C4-2B (cell line): ENCODE measurements around the gene ASAP2.
"Not testable (repeated sequence)": the region's sequence is repeated elsewhere in the genome, so short reads cannot be mapped to it uniquely, and the experiment has no call there.

ENCODE experiments used
- H3K27ac ChIP-seq: fragments of 450-650 bp; 2 replicates; pipeline ENCODE4 v1.5.1; 2017
- CTCF ChIP-seq: fragments of 450-650 bp; conservative IDR thresholded peaks from 2 replicates; pipeline ENCODE4 v1.5.1; 2017; ENCODE audit warnings: mild to moderate bottlenecking
- ZFX ChIP-seq: fragments of 450-650 bp; IDR thresholded peaks from 2 replicates; pipeline ENCODE4 v1.6.1; 2017

Gene ASAP2

GRCh38 chr2:9397201-9397600, 190.6 kb downstream of the ASAP2 start:
- TF ChIP-seq ZFX (no peak), CTCF (no peak)
- no peak overlapping the region for H3K27ac ChIP-seq

GRCh38 chr2:9398251-9398650, 191.6 kb downstream of the ASAP2 start:
- not testable (repeated sequence) for H3K27ac ChIP-seq

- TF ChIP-seq CTCF = no peak
- TF ChIP-seq ZFX = no peak
- H3K27ac ChIP-seq = no peak overlapping the region
Observed at GRCh38 chr2:9398881-9399780, 192.5 kb downstream of the ASAP2 start.

- TF ChIP-seq ZFX (no peak), CTCF (no peak)
- H3K27ac ChIP-seq = no peak overlapping the region
Observed at GRCh38 chr2:9400268-9401058, 193.9 kb downstream of the ASAP2 start.

- TF ChIP-seq ZFX = no peak
- TF ChIP-seq CTCF = no peak
- H3K27ac ChIP-seq = no peak overlapping the region
Observed at GRCh38 chr2:9401059-9401547, 194.5 kb downstream of the ASAP2 start.

GRCh38 chr2:9401646-9402371, 195.2 kb downstream of the ASAP2 start:
- TF ChIP-seq ZFX (no peak), CTCF (no peak)
- H3K27ac ChIP-seq = no peak overlapping the region

- H3K27ac ChIP-seq = no peak overlapping the region
- no peak for TF ChIP-seq ZFX
- TF ChIP-seq CTCF = no peak
Observed at GRCh38 chr2:9403924-9404323, 197.3 kb downstream of the ASAP2 start.
